Spleen (tissue), 7 donors: Measurements from ENCODE around the gene CCDC117.
"Not testable (repeated sequence)": the region's sequence is repeated elsewhere in the genome, so short reads cannot be mapped to it uniquely, and the experiment has no call there.

ENCODE experiments used
- CTCF ChIP-seq, 11 experiments: fragments of 200-600 bp in 7 of 11; fragments of 450-650 bp in 4 of 11; sonication (generic) in 4 of 11; IDR thresholded peaks in 8 of 11; conservative IDR thresholded peaks in 3 of 11; 1 replicate in 7 of 11; 2 replicates in 4 of 11; pipeline versions ENCODE4 v1.4.0 to v1.8.0; 2016 to 2021; ENCODE audit warnings: antibody characterized with exemption in 11 of 11, inconsistent platforms in 4 of 11, mild to moderate bottlenecking in 1 of 11
- POLR2A ChIP-seq, 3 donors: fragments of 450-650 bp; IDR thresholded peaks; one replicate each; pipeline ENCODE4 v1.5.1; 2017; ENCODE audit warnings: antibody characterized with exemption in 3 of 3, mild to moderate bottlenecking in 1 of 3
- POLR2AphosphoS5 ChIP-seq, 3 donors: sonication (generic); formaldehyde crosslinking; IDR thresholded peaks; one replicate each; pipeline ENCODE4 v1.5.1; 2017; ENCODE audit warnings: antibody characterized with exemption in 3 of 3
- donor health status: DM: no; HTN: no; CAD: no; lungs with moderate emphysema.
- donor health status: DM: no; HTN: no; CAD: no.
- donor health status: DM: no; HTN: no; CAD: no.

GRCh38 chr22:28826430-28826829 lies 53.9 kb downstream of the CCDC117 start:
- TF ChIP-seq POLR2AphosphoS5 (IDR thresholded peaks at IDR 0.05); CTCF (IDR thresholded peaks at IDR 0.05 in 8 of 11, conservative IDR thresholded peaks at IDR 0.05 in 3 of 11); POLR2A (IDR thresholded peaks at IDR 0.05): not testable (repeated sequence)
